ENCODE data around the gene WDR33.
"Not testable (repeated sequence)": the region's sequence is repeated elsewhere in the genome, so short reads cannot be mapped to it uniquely, and the experiment has no call there.

Gene WDR33

DNA sequence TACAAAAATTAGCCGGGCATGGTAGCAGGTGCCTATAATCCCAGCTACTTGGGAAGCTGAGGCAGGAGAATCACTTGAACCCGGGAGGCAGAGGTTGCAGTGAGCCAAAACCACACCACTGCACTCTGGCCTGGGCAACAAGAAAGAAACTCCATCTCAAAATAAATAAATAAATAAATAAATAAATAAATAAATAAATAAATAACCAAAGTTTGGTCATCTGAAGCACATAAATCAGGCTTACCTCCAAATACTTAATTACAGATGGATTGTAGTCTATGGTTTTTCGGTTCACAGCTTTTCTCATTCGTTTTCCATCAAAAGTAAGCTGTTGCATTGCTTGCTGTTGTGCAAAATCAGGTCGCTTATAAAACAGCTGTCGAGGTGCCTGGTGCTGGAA, 40.4 kb downstream of the WDR33 start:
- H3K4me1 ChIP-seq (ENCODE audit: insufficient read depth, low read length); H3K9me3 ChIP-seq (ENCODE audit: low read length); H3K4me3 ChIP-seq (ENCODE audit: low read length); H2AFZ ChIP-seq (ENCODE audit: low read depth, low read length); H3K27me3 ChIP-seq (ENCODE audit: insufficient read depth, low read length): not testable (repeated sequence)
- H3K36me3 ChIP-seq (ENCODE audit: insufficient read depth, low read length) = peaks cover 42% of the 10 kb centered on the region

- peaks cover 51% of the 10 kb centered on the region for H3K36me3 ChIP-seq (ENCODE audit: insufficient read depth, low read length)
- H3K4me1 ChIP-seq (ENCODE audit: insufficient read depth, low read length) = no peaks in the 10 kb centered on the region
- H2AFZ ChIP-seq (ENCODE audit: low read depth, low read length) = no peak overlapping the region
- H3K27me3 ChIP-seq (ENCODE audit: insufficient read depth, low read length) = no peaks in the 10 kb centered on the region
- no peak overlapping the region for H3K4me3 ChIP-seq (ENCODE audit: low read length)
- no peaks in the 10 kb centered on the region for H3K9me3 ChIP-seq (ENCODE audit: low read length)
Measured at GRCh38 chr2:127769587-127769986, 41.4 kb downstream of the WDR33 start.

GRCh38 chr2:127768775-127769479, 42.0 kb downstream of the WDR33 start:
- Histone ChIP-seq H3K4me1 (ENCODE audit: insufficient read depth, low read length) (no peaks in the 10 kb centered on the region), H2AFZ (ENCODE audit: low read depth, low read length) (no peak overlapping the region), H3K27me3 (ENCODE audit: insufficient read depth, low read length) (no peaks in the 10 kb centered on the region), H3K4me3 (ENCODE audit: low read length) (no peak overlapping the region), H3K9me3 (ENCODE audit: low read length) (no peaks in the 10 kb centered on the region), H3K36me3 (ENCODE audit: insufficient read depth, low read length) (peaks cover 58% of the 10 kb centered on the region)

- no peaks in the 10 kb centered on the region for H3K27me3 ChIP-seq (ENCODE audit: insufficient read depth, low read length)
- peaks cover 77% of the 10 kb centered on the region for H3K36me3 ChIP-seq (ENCODE audit: insufficient read depth, low read length)
- no peaks in the 10 kb centered on the region for H3K4me1 ChIP-seq (ENCODE audit: insufficient read depth, low read length)
- H2AFZ ChIP-seq (ENCODE audit: low read depth, low read length) = no peak overlapping the region
- no peaks in the 10 kb centered on the region for H3K9me3 ChIP-seq (ENCODE audit: low read length)
- H3K4me3 ChIP-seq (ENCODE audit: low read length) = no peak overlapping the region
Measured at GRCh38 chr2:127763776-127764175, 47.2 kb downstream of the WDR33 start.

- no peaks in the 10 kb centered on the region for H3K9me3 ChIP-seq (ENCODE audit: low read length)
- H3K4me1 ChIP-seq (ENCODE audit: insufficient read depth, low read length) = no peaks in the 10 kb centered on the region
- peaks cover 76% of the 10 kb centered on the region for H3K36me3 ChIP-seq (ENCODE audit: insufficient read depth, low read length)
- no peak overlapping the region for H3K4me3 ChIP-seq (ENCODE audit: low read length)
- no peaks in the 10 kb centered on the region for H3K27me3 ChIP-seq (ENCODE audit: insufficient read depth, low read length)
- no peak overlapping the region for H2AFZ ChIP-seq (ENCODE audit: low read depth, low read length)
Measured at GRCh38 chr2:127762846-127763245, 48.1 kb downstream of the WDR33 start.

DNA sequence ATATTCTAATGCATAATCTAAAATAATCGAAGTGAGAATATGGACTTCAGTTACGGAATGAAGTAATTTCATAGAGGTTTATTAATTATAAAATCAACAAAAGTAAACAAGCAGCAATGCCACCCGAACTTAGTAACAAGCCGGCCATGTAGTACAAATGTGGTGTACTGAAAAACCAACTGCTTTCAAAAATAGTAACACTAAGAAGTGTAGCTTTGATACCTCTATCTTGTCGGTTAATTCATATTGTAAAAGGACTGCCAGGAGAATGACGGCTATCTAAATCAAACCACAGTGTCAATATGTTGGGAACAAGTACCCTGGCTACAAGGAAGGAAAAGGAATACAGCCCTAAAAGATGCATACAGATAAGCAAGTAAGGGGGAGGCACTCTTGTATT, 48.5 kb downstream of the WDR33 start:
- Histone ChIP-seq H3K27me3 (ENCODE audit: insufficient read depth, low read length) (no peaks in the 10 kb centered on the region), H3K36me3 (ENCODE audit: insufficient read depth, low read length) (peaks cover 75% of the 10 kb centered on the region), H3K4me1 (ENCODE audit: insufficient read depth, low read length) (no peaks in the 10 kb centered on the region), H3K4me3 (ENCODE audit: low read length) (no peak overlapping the region), H3K9me3 (ENCODE audit: low read length) (no peaks in the 10 kb centered on the region), H2AFZ (ENCODE audit: low read depth, low read length) (no peak overlapping the region)

DNA sequence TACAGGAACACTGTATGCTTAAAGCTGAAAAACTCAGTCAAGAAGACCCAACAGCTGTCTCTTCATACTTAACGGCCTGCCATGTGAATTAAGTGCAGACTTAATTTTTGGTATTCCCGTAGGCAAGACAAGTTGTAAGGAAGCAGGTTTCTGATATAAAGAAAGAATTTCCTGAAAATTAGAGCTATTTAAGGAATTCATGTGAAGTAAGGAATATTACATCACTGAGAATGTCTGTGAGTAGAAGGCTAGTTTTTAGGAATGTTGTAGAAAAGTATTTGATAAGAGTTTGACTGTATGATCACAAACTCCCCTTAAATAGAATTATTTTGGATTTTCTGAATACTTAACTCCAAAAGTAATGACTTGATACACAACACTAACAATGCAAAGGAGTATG, 51.0 kb downstream of the WDR33 start:
- Histone ChIP-seq H3K36me3 (ENCODE audit: insufficient read depth, low read length) (peaks cover 66% of the 10 kb centered on the region), H2AFZ (ENCODE audit: low read depth, low read length) (no peak overlapping the region), H3K27me3 (ENCODE audit: insufficient read depth, low read length) (no peaks in the 10 kb centered on the region), H3K4me3 (ENCODE audit: low read length) (no peak overlapping the region), H3K9me3 (ENCODE audit: low read length) (no peaks in the 10 kb centered on the region), H3K4me1 (ENCODE audit: insufficient read depth, low read length) (no peaks in the 10 kb centered on the region)

GRCh38 chr2:127754186-127754585, 56.8 kb downstream of the WDR33 start:
- peaks cover 27% of the 10 kb centered on the region for H3K36me3 ChIP-seq (ENCODE audit: insufficient read depth, low read length)
- H3K27me3 ChIP-seq (ENCODE audit: insufficient read depth, low read length) = no peaks in the 10 kb centered on the region
- H2AFZ ChIP-seq (ENCODE audit: low read depth, low read length) = no peak overlapping the region
- H3K9me3 ChIP-seq (ENCODE audit: low read length) = no peaks in the 10 kb centered on the region
- H3K4me3 ChIP-seq (ENCODE audit: low read length) = no peak overlapping the region
- H3K4me1 ChIP-seq (ENCODE audit: insufficient read depth, low read length) = no peaks in the 10 kb centered on the region

- H2AFZ ChIP-seq (ENCODE audit: low read depth, low read length) = no peak overlapping the region
- no peak overlapping the region for H3K4me3 ChIP-seq (ENCODE audit: low read length)
- H3K9me3 ChIP-seq (ENCODE audit: low read length) = no peaks in the 10 kb centered on the region
- peaks cover 27% of the 10 kb centered on the region for H3K36me3 ChIP-seq (ENCODE audit: insufficient read depth, low read length)
- H3K4me1 ChIP-seq (ENCODE audit: insufficient read depth, low read length) = no peaks in the 10 kb centered on the region
- H3K27me3 ChIP-seq (ENCODE audit: insufficient read depth, low read length) = no peaks in the 10 kb centered on the region
Measured at GRCh38 chr2:127753374-127753773, 57.6 kb downstream of the WDR33 start.

DNA sequence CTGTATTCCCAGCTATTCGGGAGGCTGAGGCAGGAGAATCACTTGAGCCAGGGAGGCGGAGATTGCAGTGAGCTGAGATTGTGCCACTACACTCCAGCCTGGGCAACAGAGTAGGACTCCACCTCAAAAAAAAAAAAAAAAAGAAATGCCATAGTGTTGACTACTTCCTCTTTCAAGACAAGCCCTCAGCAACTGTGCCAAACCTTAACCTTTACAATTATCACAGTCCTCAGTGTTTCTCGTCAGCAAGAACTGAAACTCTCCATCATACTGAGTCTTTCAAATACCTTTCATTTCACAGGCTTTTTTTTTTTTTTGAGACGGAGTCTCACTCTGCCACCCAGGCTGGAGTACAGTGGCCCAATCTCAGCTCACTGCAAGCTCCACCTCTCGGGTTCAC, 61.4 kb downstream of the WDR33 start:
- H3K4me3 ChIP-seq (ENCODE audit: low read length); H3K4me1 ChIP-seq (ENCODE audit: insufficient read depth, low read length); H2AFZ ChIP-seq (ENCODE audit: low read depth, low read length); H3K9me3 ChIP-seq (ENCODE audit: low read length); H3K27me3 ChIP-seq (ENCODE audit: insufficient read depth, low read length): not testable (repeated sequence)
- H3K36me3 ChIP-seq (ENCODE audit: insufficient read depth, low read length) = peaks cover 35% of the 10 kb centered on the region

DNA sequence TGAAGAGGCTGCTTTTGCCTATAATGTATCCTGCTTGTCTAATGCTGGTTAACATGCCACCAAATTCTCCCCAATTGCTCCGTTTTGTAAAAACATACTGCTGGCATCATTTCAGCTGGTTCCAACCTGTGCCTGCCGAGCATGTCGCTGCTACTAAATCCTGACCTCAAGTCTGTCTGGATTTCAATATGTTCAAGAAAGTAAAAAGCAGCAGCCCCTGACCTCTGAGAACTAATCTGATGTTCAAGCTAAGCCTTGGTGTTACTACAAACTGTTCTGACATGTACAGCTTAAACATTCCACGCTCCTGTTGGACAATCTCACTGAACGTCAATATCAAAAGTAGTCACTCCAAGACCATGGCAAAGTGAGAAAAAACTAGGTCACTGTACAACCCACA, 63.4 kb downstream of the WDR33 start:
- no peaks in the 10 kb centered on the region for H3K9me3 ChIP-seq (ENCODE audit: low read length)

DNA sequence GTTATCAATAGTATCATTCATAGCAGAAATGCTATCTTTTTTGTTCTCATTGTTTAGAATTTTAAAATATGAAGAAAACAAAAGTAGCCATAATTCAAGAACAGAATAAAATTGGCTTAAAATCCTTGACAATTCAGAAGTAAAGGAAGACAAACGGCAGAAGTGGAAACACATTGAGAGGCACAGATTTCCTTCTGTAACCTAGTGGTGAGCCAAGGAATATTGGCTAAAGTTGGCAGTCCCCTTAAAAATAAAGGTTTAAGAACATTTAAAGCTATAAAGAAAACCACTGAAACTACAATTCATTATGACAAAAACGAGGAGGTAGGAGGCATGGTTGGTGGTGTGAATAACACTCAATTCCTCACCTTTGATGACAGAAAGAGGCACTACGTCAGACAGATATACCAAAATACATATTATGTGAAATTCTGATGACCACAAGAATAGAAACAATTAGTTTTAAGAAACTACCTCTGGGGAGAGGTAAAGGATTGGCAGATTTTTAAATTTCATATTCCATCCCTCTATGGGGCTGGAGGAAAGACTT, 67.4 kb downstream of the WDR33 start:
- peaks cover 37% of the 10 kb centered on the region for H3K36me3 ChIP-seq (ENCODE audit: insufficient read depth, low read length)

More for the DNA sequence above, 63.4 kb downstream of the WDR33 start:
- Histone ChIP-seq H3K27me3 (ENCODE audit: insufficient read depth, low read length) (no peaks in the 10 kb centered on the region), H2AFZ (ENCODE audit: low read depth, low read length) (no peak overlapping the region), H3K36me3 (ENCODE audit: insufficient read depth, low read length) (peaks cover 39% of the 10 kb centered on the region), H3K4me1 (ENCODE audit: insufficient read depth, low read length) (no peaks in the 10 kb centered on the region), H3K4me3 (ENCODE audit: low read length) (no peak overlapping the region)

GRCh38 chr2:127740665-127741288, 70.2 kb downstream of the WDR33 start:
- Histone ChIP-seq H3K27me3 (ENCODE audit: insufficient read depth, low read length) (no peaks in the 10 kb centered on the region), H2AFZ (ENCODE audit: low read depth, low read length) (no peak overlapping the region), H3K36me3 (ENCODE audit: insufficient read depth, low read length) (peaks cover 18% of the 10 kb centered on the region), H3K4me1 (ENCODE audit: insufficient read depth, low read length) (no peaks in the 10 kb centered on the region), H3K4me3 (ENCODE audit: low read length) (no peak overlapping the region), H3K9me3 (ENCODE audit: low read length) (no peaks in the 10 kb centered on the region)

More for the DNA sequence above, 67.4 kb downstream of the WDR33 start:
- no peak overlapping the region for H2AFZ ChIP-seq (ENCODE audit: low read depth, low read length)
- H3K4me3 ChIP-seq (ENCODE audit: low read length) = no peak overlapping the region
- no peaks in the 10 kb centered on the region for H3K27me3 ChIP-seq (ENCODE audit: insufficient read depth, low read length)
- H3K9me3 ChIP-seq (ENCODE audit: low read length) = no peaks in the 10 kb centered on the region
- no peaks in the 10 kb centered on the region for H3K4me1 ChIP-seq (ENCODE audit: insufficient read depth, low read length)

Measured in neuron (in vitro differentiated cells).